ENCODE results near the gene SERPINA5.
"Not testable (repeated sequence)": the region's sequence is repeated elsewhere in the genome, so short reads cannot be mapped to it uniquely, and the experiment has no call there.

The SERPINA5 gene

GRCh38 chr14:94624537-94625352 lies 43.5 kb downstream of the SERPINA5 start:
- no peak for DNase-seq

- no peak for DNase-seq
Measured at GRCh38 chr14:94625353-94625635, 44.1 kb downstream of the SERPINA5 start.

- DNase-seq: no peak
Measured at GRCh38 chr14:94628578-94628977, 47.4 kb downstream of the SERPINA5 start.

- no peak for DNase-seq
Measured at GRCh38 chr14:94630396-94630795, 49.2 kb downstream of the SERPINA5 start.

- no peak for DNase-seq
Measured at GRCh38 chr14:94631050-94631449, 49.8 kb downstream of the SERPINA5 start.

- no peak for DNase-seq
Measured at GRCh38 chr14:94631536-94632304, 50.5 kb downstream of the SERPINA5 start.

- no peak for DNase-seq
Measured at GRCh38 chr14:94632305-94632590, 51.0 kb downstream of the SERPINA5 start.

GRCh38 chr14:94633121-94633520 lies 51.9 kb downstream of the SERPINA5 start:
- no peak for DNase-seq

- DNase-seq: no peak
Measured at GRCh38 chr14:94635154-94635553, 53.9 kb downstream of the SERPINA5 start.

- no peak for DNase-seq
Measured at GRCh38 chr14:94636744-94637412, 55.7 kb downstream of the SERPINA5 start.

GRCh38 chr14:94637814-94638213 lies 56.6 kb downstream of the SERPINA5 start:
- not testable (repeated sequence) for DNase-seq

GRCh38 chr14:94638339-94638738 lies 57.1 kb downstream of the SERPINA5 start:
- DNase-seq: no peak

GRCh38 chr14:94638961-94639817 lies 58.0 kb downstream of the SERPINA5 start:
- DNase-seq: no peak

GRCh38 chr14:94640721-94641631 lies 59.8 kb downstream of the SERPINA5 start:
- no peak for DNase-seq

GRCh38 chr14:94641632-94641955 lies 60.4 kb downstream of the SERPINA5 start:
- no peak for DNase-seq

All from NCI-H526 (cell line).